GM19467 (cell line): ENCODE results near the gene TIMM13.
A peak's percentile ranks its signal among the peaks of the same experiment; 100 is the strongest.
"Not testable (repeated sequence)": the region's sequence is repeated elsewhere in the genome, so short reads cannot be mapped to it uniquely, and the experiment has no call there.

Experiments used
- ATAC-seq: cut with Tn5 transposase; IDR thresholded peaks from one replicate; pipeline ENCODE4 v1.9.1; 2021; ENCODE audit warnings: mild to moderate bottlenecking, moderate library complexity; ENCODE audit not compliant: unreplicated experiment

Gene TIMM13

DNA sequence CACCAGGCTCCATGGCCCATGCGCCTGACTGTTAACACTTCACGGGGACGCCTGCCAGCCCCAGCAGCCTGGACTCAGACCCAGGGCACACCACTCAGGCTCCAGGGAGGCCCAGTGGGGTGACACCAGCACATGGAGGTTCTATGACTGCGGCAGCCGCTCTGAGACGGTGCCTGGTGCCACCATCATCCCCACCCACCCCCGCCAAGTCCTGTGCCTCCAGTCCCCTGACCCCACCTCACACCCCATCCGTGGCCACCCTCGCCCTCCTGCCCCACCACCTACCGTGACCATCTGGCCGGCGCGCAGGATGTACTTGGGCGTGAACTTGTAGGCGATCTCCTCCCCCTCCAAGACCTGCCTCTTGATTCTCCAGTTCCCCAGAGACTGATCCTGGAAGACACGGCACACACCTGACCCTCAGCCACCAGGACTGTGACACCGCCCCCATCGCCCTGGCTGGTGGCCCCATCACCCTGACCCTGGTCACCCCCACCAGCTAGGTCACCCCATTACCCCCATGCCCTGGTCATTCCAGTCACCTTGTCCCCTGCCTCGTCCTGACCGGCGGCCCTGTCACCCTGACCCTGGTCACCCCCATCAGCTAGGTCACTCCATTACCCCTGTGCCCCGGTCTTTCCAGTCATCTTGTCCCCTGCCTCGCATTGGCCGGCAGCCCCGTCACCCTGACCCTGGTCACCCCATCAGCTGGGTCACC is 4.9 kb upstream of the TIMM13 start:
- no peak for ATAC-seq

DNA sequence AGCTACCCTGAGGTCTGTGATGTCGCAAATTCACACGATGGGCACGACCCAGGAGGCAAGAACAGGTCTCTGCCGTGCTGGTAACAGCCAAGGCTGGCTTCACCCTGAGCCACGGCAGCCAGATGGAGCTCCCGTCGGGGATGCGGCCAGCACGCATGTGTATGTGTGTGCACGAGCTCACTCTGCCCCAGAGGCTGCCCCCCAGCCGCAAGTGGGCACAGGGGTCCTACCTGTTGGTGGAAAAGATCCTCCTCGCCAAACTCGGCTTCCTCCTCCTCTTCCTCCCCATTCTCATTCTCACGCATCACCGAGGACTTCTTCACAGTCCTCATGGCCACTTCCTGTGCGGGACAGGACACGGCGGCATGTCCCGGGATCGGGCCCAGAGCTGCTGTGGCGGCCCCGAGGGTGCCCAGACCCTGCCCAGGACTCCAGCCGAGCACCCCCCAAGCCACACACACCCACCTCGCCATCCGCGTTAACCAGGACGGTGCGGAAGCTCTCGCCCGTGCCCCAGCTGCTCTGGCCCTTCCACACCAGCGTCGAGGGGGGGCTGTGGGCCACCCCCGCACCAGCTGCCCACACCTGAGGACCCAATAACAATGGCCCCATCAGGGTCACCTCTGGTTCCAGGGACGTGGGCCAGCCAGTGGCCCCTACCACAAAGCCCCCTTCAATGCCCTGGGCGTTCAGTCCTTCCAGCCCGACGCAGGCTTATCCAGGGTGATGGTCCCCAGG is 4.1 kb upstream of the TIMM13 start:
- no peak for ATAC-seq

- no peak for ATAC-seq
These were observed 2.6 kb upstream of the TIMM13 start for GRCh38 chr19:2429917-2430535.

GRCh38 chr19:2428756-2429711 is 1.6 kb upstream of the TIMM13 start:
- ATAC-seq, result no peak

- no peak for ATAC-seq
These were observed 920 bp upstream of the TIMM13 start for GRCh38 chr19:2428321-2428690.

GRCh38 chr19:2426611-2427428 is 566 bp downstream of the TIMM13 start:
- peak; percentile 5 for ATAC-seq

DNA sequence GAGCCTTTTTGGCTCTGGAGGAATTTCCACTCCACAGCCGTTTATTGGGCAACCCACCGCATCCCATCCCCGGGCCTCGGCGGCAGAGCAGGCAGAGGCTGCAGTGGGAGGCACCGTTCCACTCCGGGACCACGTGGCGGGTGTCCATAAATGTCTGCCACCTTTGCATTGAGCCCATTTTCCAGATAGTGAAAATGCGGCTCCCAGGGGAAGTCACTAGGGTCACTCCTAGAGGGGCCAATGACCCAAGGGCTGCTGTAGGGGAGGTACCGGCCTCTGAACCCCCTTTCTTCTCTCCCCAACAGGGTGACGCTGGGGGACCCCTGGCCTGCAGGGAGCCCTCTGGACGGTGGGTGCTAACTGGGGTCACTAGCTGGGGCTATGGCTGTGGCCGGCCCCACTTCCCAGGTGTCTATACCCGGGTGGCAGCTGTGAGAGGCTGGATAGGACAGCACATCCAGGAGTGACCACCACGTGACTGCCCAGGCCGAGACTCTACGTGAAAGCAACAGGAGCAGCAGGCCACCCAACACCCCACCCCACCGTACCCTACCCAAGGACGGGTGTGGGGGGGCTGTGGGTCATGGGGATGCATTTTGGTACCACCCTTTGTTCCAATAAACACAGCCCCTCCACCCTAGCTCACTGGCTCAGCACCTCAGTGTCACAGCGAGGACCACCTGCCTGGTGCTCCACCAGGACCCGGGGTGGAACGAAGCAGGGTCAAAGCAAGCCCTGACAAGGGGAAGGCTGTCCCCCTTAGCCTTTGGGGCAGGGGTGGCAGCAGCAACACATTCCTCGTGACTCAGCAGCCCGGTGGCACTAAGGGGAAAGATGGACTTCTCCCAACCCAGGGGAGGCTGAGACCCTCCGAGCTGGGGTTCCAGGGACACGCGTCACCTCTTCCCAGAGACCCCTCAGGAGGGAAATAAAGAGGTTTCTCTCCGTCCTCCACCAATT is 1.5 kb downstream of the TIMM13 start:
- ATAC-seq, result no peak

DNA sequence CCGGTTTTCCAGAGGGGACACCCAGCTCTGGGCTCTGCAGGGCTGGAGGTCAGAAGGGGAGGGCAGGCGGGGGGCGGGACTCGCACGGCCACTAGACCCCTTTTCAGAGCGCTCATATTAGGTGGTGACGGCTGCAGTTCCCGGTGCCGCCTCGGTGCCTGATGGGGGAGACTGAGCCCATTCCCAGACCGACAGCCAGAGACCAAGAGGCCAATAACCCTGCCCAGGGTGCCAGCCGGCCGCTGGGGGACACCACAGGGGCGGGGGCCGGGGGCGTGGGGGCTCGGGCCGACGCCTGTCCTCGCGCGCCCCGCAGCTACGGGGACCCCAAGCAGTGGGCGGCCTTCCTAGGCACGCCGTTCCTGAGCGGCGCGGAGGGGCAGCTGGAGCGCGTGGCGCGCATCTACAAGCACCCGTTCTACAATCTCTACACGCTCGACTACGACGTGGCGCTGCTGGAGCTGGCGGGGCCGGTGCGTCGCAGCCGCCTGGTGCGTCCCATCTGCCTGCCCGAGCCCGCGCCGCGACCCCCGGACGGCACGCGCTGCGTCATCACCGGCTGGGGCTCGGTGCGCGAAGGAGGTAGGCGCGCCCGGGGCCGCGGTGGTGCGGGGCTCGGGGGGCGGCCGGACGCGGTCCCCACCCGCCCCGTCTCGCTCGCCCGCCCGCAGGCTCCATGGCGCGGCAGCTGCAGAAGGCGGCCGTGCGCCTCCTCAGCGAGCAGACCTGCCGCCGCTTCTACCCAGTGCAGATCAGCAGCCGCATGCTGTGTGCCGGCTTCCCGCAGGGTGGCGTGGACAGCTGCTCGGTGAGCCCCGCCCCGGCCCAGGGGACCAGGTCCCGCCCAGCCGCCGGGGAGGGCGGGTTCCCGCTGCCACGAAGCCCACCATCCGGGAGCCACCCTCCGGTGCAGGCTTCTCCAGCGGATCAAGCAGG is 2.4 kb downstream of the TIMM13 start:
- ATAC-seq, result no peak

DNA sequence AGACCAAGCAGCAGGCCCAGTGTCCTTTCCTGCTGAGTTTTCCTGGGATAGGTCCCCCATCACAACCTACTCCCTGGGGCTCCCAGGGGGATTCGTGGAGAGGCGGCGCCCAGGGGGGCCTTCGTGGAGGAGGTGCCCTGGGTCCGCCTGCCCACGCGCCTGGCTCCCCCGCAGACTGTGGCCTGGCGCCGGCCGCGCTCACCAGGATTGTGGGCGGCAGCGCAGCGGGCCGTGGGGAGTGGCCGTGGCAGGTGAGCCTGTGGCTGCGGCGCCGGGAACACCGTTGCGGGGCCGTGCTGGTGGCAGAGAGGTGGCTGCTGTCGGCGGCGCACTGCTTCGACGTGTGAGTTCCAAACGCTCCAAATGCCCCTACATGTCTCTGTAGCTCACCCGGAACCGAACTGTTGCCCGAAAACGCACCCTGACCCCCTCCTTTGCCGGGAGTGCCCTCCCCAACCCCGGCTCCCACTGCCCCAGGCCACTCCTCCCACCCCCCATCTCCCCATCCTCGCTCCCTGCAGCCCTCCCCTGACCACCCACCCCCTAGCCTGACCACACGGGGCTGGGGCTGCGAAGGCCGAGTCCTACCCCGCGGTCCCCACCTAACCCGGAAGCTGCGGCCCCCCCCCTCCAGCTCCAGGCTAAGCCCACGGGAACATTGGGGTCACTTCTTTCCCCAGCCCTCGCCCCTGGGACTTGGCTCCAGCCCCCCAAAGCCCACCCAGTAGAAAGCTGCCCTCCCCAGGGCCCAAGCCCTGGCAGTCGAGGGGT is 3.3 kb downstream of the TIMM13 start:
- no peak for ATAC-seq

DNA sequence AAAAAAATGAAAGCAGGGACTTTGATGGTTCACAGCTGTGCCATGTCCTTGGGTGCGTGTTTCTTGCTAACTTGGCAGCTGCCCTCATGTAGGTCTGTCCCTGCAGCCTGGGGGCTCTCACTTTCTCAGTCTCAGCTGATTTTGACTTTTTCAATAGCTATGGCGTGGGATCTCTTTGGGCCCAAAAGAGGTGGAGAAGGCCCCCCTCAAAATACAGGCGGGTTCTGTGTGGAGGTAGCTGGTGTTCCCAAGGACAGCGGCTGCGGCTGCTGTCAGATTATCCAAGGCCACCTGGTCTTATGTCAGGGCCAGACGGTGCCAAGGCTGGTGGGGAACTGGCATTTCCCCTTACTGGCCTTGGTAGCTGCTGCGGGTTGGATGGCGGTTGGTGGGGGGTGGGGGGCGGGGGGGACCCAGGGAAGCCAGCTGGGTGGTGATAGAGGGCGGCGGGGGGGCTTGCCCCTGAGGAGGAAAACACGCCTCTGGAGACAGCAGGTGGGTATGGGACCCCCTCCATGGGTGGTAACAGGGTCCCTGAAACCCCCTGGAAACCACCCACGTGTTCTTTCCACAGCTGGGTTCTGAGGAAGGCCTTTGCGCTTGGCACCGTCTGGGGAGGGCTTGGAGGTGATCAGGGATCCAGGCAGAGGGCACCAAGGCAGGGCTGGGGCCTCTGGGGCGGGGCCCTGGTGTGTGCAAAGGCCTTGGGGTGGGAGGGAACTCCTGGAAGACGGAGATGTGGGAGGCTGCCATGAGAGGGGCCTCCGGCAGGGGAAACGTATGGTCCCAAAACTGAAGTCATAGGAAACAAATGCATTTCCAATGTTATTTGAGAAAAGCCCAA is 4.1 kb downstream of the TIMM13 start:
- ATAC-seq, result no peak

DNA sequence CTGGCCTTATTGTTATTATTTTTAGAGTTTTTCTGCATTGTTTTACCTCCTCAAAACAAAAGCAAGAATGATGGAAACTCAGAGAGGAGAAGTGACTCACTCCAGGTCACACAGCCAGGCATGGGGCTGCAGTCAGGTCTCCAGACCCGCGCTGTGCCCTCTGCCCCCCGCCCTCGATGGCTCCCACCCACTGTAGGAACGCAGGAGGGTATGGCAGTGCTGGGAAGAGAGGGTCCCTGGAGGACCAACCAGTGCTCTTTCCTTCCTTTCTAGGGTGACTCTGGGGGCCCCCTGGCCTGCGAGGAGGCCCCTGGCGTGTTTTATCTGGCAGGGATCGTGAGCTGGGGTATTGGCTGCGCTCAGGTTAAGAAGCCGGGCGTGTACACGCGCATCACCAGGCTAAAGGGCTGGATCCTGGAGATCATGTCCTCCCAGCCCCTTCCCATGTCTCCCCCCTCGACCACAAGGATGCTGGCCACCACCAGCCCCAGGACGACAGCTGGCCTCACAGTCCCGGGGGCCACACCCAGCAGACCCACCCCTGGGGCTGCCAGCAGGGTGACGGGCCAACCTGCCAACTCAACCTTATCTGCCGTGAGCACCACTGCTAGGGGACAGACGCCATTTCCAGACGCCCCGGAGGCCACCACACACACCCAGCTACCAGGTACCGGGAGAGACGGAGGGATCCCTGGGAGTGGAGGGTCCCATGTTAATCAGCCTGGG is 5.6 kb downstream of the TIMM13 start:
- no peak for ATAC-seq

DNA sequence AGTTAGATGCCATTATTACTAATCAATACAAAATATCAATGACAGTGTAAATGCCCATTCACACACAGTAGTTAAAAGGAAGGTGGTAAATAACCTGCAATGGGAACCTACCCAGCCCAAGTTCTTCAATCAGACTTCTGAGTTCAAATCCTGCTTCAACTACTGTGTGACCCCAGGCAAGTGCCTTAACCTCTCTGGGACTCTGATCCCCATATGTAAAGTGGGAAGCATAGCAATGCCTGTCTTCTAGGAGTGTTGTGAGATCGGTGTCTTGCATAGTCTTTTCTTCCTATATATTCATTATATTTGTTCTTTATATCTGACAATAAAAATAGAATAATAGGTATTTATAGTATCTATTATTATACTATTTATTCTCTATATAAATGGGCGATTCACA is 6.9 kb downstream of the TIMM13 start:
- no peak for ATAC-seq

GRCh38 chr19:2419754-2420153 is 7.6 kb downstream of the TIMM13 start:
- no peak for ATAC-seq

DNA sequence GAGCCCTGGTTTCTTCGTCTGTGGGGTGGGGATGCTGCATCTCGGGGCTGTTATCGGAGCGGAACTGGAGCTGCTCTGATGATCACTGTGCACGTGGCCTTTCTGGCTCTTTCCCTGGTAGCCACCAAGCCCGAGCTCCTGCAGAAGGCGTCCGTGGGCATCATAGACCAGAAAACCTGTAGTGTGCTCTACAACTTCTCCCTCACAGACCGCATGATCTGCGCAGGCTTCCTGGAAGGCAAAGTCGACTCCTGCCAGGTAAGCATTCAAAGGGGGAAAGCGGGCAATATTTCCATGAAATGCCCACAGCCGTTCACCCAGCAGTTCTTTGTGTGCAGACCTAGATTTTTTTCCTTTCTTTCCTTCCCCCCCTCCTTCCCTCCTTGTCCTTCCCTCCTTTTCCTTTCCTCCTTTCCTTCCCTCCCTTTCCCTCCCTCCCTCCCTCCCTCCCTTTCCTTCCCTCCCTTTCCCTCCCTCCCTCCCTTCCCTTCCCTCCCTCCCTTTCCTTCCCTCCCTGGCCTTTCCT is 9.4 kb downstream of the TIMM13 start:
- no peak for ATAC-seq

GRCh38 chr19:2417436-2417835 is 9.9 kb downstream of the TIMM13 start:
- not testable (repeated sequence) for ATAC-seq
